Lung (tissue), 12 donors: Measurements from ENCODE around the gene PAF1. TPM values are rescaled to one million over a fixed set of nuclear protein-coding genes. Genes with fewer than 3 reads are reported as not detected.

Experiments used
- ATAC-seq: fragments of 200-7000 bp; cut with Tn5 transposase; one replicate; pipeline ENCODE4 v1.9.1; 2020; ENCODE audit warnings: moderate number of reproducible peaks; ENCODE audit not compliant: insufficient read depth, low FRiP score
- DNase-seq, 3 donors: peaks; one replicate each; pipeline ENCODE4 v3.0.0-alpha.2; 2013 to 2017
- H3K27ac ChIP-seq, 2 donors: one replicate each; pipeline ENCODE4 v1.5.1; 2013; ENCODE audit warnings: mild to moderate bottlenecking in 2 of 2, moderate library complexity in 2 of 2, control low read depth in 1 of 2, inconsistent platforms in 1 of 2, low read depth in 1 of 2, low read length in 1 of 2
- H3K27me3 ChIP-seq, 3 donors: one replicate each; pipeline ENCODE4 v1.5.1; 2013; ENCODE audit warnings: low read length in 2 of 3; ENCODE audit not compliant: control insufficient read depth in 3 of 3, insufficient read depth in 3 of 3
- H3K36me3 ChIP-seq, 4 donors: one replicate each; pipeline ENCODE4 v1.5.1; 2013; ENCODE audit warnings: low read length in 4 of 4, mild to moderate bottlenecking in 1 of 4, moderate library complexity in 1 of 4; ENCODE audit not compliant: control insufficient read depth in 4 of 4, insufficient read depth in 4 of 4
- H3K4me1 ChIP-seq, 5 donors: one replicate each; pipeline ENCODE4 v1.5.1; 2013; ENCODE audit warnings: low read length in 5 of 5, mild to moderate bottlenecking in 2 of 5, moderate library complexity in 1 of 5; ENCODE audit not compliant: control insufficient read depth in 5 of 5, insufficient read depth in 5 of 5
- H3K4me3 ChIP-seq: one replicate; pipeline ENCODE4 v1.5.1; 2013; ENCODE audit warnings: mild to moderate bottlenecking, control low read depth, moderate library complexity
- H3K9ac ChIP-seq, 2 donors: one replicate each; pipeline ENCODE4 v1.5.1; 2013; ENCODE audit warnings: low read length in 2 of 2, control low read depth in 1 of 2; ENCODE audit not compliant: insufficient read depth in 1 of 2
- H3K9me3 ChIP-seq, 4 donors: one replicate each; pipeline ENCODE4 v1.5.1; 2013; ENCODE audit warnings: low read length in 3 of 4, mild to moderate bottlenecking in 1 of 4, moderate library complexity in 1 of 4; ENCODE audit not compliant: control insufficient read depth in 4 of 4, insufficient read depth in 3 of 4
- WGBS, 2 donors: extraction: QIAGEN DNeasy Blood & Tissue Kit; methylation state at CpG; one replicate each; pipeline ENCODE4 v1.1.7; 2013; 5-methylcytosine and 5-hydroxymethylcytosine counted together
- polyA plus RNA-seq, 2 donors: library from polyadenylated mRNA; stranded (reverse); fragments of 200-250 nt; gene quantifications; one replicate each; pipeline ENCODE4 v1.2.1, GENCODE V29; 2013
- total RNA-seq, 2 donors: library from RNA; depleted of rRNA in 1 of 2; stranded (reverse); fragments of >200 nt in 1 of 2; gene quantifications; one replicate each; pipeline ENCODE4 v1.2.1, GENCODE V29; 2014 to 2021
- TF ChIP-seq, protein P1 (sequence below): IDR thresholded peaks from 2 replicates; pipeline ENCODE4 v1.5.1; 2012; ENCODE audit warnings: mild to moderate bottlenecking; ENCODE audit errors: control extremely low read depth, extremely low read depth
- donor health status: control.
- donor health status: control.
- donor health status: Bipolar disorder and iron deficiency.
- donor health status: healthy.
- donor health status: DM: yes; HTN: yes; CAD: no.

PAF1 gene
- total and polyA plus RNA-seq, 4 donors: 24.8 to 41.8 (median 34.0) TPM

DNA sequence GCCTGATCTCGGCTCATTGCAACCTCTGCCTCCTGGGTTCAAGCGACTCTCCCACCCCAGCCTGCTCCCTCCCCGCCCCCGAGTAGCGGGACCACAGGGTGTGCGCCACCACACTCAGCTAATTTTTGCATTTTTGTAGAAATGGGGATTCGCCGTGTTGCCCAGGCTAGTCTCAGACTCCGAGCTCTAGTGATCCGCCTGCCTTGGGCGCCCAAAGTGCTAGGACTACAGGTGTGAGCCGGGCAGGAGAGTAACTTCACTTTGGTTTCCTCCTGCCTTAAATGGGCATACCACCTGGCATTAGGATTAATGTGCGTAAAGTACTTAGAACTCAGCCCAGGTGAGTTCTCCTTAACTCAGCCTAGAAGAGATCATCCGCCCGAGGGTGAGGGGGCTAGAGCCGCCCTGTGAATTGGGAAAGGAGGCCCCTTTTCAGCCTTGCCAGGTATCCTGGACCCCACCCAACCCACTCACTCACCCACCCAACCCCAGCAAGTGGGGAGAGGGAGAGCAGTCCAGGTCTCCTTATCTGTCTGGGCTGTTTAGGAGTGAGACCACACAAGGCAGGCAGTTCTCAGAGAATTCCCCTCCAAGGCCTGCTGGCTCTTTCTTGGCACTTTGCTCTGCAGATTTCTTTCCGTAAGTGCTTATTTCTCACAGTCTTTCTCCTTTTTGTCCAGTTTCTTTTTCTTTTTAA, 14.5 kb upstream of the PAF1 start:
- no peak for ATAC-seq
- DNase-seq: no peak
- Histone ChIP-seq H3K9ac (no peak overlapping the region), H3K36me3 (peaks cover 0 to 12% (median 6%) of the 10 kb centered on the region in 4 donors), H3K27me3 (no peaks in the 10 kb centered on the region), H3K4me3 (no peak overlapping the region), H3K4me1 (peaks cover 0 to 39% (median 14%) of the 10 kb centered on the region in 5 donors), H3K9me3 (no peaks in the 10 kb centered on the region), H3K27ac (peak overlapping the region; percentile 55 to 97)
- WGBS, 2 donors: 89 to 91% methylated on average over 17 of the region's 17 CpGs
- TF ChIP-seq, protein P1, sequence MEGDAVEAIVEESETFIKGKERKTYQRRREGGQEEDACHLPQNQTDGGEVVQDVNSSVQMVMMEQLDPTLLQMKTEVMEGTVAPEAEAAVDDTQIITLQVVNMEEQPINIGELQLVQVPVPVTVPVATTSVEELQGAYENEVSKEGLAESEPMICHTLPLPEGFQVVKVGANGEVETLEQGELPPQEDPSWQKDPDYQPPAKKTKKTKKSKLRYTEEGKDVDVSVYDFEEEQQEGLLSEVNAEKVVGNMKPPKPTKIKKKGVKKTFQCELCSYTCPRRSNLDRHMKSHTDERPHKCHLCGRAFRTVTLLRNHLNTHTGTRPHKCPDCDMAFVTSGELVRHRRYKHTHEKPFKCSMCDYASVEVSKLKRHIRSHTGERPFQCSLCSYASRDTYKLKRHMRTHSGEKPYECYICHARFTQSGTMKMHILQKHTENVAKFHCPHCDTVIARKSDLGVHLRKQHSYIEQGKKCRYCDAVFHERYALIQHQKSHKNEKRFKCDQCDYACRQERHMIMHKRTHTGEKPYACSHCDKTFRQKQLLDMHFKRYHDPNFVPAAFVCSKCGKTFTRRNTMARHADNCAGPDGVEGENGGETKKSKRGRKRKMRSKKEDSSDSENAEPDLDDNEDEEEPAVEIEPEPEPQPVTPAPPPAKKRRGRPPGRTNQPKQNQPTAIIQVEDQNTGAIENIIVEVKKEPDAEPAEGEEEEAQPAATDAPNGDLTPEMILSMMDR: no peak

DNA sequence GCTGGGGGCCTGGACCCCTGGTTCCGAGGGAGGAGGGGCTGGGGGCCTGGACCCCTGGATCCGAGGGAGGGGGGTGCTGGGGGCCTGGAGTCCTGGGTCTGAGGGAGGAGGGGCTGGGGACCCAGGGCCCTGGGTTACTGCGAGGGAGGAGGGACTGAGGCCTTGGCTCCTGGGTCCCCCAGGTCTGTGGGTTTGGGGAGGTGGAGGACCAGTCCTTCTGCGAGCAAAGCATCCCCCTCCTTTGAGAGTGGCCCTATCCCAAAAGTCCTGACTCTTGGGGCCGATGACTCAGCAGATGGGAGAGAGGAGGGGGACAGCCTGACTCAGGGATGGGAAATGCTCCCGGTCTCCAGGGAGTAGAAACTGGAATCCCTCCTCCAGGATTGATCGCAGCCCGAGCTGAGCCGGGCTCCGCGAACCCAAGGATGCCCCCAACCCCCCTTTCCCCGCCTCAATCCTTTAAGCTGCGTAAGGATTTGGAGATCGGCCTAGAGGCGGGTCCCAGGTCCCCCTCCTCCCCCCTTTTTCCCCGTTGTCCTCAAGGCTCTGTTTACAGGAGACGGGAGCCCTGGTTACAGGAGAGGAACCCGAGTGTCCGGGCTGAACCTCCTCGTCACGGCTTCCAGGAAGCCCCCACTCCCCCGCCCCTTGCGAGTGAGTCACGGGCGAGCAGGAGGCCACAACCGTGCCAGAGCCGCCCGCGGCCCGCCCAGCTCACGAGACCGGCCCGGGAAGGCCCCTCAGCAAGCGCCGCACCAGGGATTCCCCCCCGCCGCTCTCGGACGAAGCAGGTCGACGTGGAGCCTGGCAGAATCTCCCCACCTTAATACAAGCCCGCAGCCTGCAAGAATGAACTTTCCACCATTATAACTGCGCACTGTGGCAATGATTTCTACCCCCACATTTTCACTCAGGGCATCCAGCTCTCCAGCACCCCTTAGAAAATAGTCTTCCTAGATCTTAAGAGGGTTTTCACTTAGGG, 12.7 kb upstream of the PAF1 start:
- peaks cover 0 to 29% (median 12%) of the 10 kb centered on the region in 5 donors for H3K4me1 ChIP-seq
- DNase-seq (peak; percentile 95 to 97 (median 97)), ATAC-seq (peak; percentile 51)
- H3K9me3 ChIP-seq: no peaks in the 10 kb centered on the region
- H3K27ac ChIP-seq: peak overlapping the region; percentile 93 to 100
- H3K4me3 ChIP-seq: peak overlapping the region; percentile 14
- peak overlapping the region; percentile 72 to 86 for H3K9ac ChIP-seq
- peaks cover 0 to 12% (median 7%) of the 10 kb centered on the region in 4 donors for H3K36me3 ChIP-seq
- no peaks in the 10 kb centered on the region for H3K27me3 ChIP-seq
- TF ChIP-seq, protein P1: no peak
- WGBS, 2 donors: 1% methylated on average over 43 of the region's 43 CpGs

DNA sequence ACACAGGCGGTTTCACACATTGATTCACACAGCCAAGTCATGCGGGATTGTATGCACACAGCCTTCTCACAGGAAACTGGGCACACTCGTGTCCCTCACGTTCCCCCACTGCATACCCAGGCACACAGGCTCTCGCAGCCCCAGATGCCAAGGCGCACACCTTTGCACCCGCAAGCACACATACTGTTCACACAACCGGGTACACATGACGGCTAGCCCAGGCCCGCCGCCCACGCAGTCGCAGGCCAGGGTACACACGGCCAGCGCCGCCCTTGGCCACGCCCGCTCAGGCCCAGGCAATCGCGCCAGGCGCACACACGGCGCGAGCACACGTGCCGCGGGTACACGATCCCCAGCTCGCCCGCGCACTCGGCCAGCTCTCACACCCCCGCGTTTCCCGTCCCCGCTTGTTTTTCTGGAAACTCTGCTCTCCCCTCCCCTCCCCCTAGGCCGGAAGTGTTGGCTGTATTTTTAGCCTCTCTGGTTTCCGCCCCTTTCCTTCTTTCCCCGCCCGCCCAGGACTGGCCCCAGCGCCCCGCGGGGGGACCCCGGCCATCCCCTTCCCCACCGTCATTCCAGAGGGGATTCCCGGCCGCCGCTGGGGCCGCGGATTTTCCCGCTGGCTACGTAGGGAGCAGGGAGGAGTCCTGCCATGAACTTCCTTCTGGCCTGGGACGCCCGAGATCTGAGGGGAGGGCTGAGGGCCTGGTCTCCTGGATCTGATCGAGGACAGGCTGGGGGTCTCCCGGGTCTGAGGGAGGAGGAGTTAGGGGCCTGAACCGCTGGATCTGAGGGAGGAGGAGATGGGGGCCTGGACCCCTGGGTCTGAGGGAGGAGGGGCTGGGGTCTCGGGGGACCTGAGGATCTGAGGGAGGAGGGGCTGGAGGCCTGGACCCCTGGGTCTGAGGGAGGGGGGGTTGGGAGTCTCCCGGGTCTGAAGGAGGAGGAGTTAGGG, 11.7 kb upstream of the PAF1 start:
- DNase-seq (peak; percentile 95 to 98 (median 96)), ATAC-seq (peak; percentile 23)
- 2% methylated on average over 49 to 59 of the region's 59 CpGs for WGBS, 2 donors

More for the DNA sequence above, 11.7 kb upstream of the PAF1 start:
- TF ChIP-seq, protein P1: no peak
- H3K36me3 ChIP-seq: peaks cover 0 to 10% (median under 1%) of the 10 kb centered on the region in 4 donors
- H3K27ac ChIP-seq: peak overlapping the region; percentile 93 to 100
- H3K9ac ChIP-seq: peak overlapping the region; percentile 13 to 72
- peaks cover 0 to 31% (median 15%) of the 10 kb centered on the region in 5 donors for H3K4me1 ChIP-seq
- no peaks in the 10 kb centered on the region for H3K27me3 ChIP-seq
- H3K9me3 ChIP-seq: no peaks in the 10 kb centered on the region
- peak overlapping the region; percentile 12 for H3K4me3 ChIP-seq
